ENCODE results near the gene SCAI.

DNA sequence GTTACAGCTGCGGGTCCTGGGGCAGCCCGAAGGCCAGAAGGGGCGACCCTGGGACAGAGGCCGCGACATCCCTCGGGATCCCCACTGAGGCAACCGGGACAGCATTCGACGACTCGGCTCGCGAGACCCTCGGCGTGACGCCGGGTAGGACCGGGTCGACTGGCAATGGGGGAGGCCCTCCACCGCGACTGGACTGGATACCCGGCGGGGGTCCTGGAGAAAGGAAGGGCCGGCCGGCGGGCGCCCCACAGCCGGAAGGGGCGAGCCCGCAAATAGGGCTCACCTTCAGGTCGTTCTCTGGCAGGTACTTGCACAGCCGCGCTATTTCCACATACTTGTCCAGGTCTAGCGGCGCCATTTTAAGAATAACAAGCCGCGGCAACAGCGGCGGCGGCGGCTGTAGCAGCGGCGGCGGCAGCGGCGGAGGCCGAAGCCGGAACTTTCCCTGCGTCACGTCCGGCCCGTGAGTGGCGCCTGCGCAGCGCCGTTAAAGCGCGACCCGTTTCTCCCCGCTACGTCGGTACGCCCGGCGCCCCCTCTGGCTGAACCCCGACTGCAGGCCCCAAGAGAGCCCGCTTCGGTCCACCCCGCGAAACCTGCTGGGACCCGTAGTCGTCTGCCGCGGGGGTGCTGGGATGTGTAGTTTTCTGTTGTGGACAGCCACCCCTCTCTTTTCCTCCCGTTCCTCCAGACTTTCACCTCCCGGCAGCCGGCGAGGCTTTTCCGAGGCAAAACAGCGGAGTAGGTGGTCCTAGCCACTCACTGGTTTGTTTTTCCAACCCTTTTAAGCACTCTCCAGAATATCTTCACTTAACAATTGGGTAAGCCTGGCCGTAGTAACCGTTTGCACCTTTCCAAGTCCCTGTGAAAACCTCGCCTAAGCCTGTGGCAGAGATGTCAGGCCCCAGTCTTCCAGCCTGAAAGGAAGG is 46.3 kb upstream of the SCAI start, which contains the start of gene PPP6C:
- TF ChIP-seq, protein P1, sequence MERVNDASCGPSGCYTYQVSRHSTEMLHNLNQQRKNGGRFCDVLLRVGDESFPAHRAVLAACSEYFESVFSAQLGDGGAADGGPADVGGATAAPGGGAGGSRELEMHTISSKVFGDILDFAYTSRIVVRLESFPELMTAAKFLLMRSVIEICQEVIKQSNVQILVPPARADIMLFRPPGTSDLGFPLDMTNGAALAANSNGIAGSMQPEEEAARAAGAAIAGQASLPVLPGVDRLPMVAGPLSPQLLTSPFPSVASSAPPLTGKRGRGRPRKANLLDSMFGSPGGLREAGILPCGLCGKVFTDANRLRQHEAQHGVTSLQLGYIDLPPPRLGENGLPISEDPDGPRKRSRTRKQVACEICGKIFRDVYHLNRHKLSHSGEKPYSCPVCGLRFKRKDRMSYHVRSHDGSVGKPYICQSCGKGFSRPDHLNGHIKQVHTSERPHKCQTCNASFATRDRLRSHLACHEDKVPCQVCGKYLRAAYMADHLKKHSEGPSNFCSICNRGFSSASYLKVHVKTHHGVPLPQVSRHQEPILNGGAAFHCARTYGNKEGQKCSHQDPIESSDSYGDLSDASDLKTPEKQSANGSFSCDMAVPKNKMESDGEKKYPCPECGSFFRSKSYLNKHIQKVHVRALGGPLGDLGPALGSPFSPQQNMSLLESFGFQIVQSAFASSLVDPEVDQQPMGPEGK (CRISPR knock-in tag; IDR thresholded peaks at IDR 0.05; ENCODE audit: borderline replicate concordance), result no peak
- no peak for TF ChIP-seq ARNTL (CRISPR knock-in tag; IDR thresholded peaks at IDR 0.05; ENCODE audit: borderline replicate concordance, low read depth)

Data from SK-N-SH treated with all-trans-retinoic acid at 6 μM for 48 hours (cell line).